Activated naive CD8-positive, alpha-beta T cell treated with anti-CD3 and anti-CD28 coated beads for 36 hours (primary cell): ENCODE measurements around the gene XRCC4. TPM values are rescaled to one million over a fixed set of nuclear protein-coding genes. Genes with fewer than 3 reads are reported as not detected.

Experiments used
- DNase-seq: peaks from one replicate; pipeline ENCODE4 v3.0.0; 2021
- H3K27ac Mint-ChIP-seq: one replicate; pipeline ENCODE4 v1.8.0; 2022; ENCODE audit warnings: mild to moderate bottlenecking, moderate library complexity, mixed read lengths
- H3K27me3 Mint-ChIP-seq: one replicate; pipeline ENCODE4 v1.8.0; 2022; ENCODE audit warnings: mild to moderate bottlenecking, mixed read lengths
- H3K36me3 Mint-ChIP-seq: one replicate; pipeline ENCODE4 v1.8.0; 2021; ENCODE audit warnings: mild to moderate bottlenecking, mixed read lengths
- H3K4me1 Mint-ChIP-seq: one replicate; pipeline ENCODE4 v1.8.0; 2021; ENCODE audit warnings: mixed read lengths
- H3K4me3 Mint-ChIP-seq: one replicate; pipeline ENCODE4 v1.8.0; 2022; ENCODE audit warnings: mild to moderate bottlenecking, moderate library complexity, mixed read lengths
- H3K9me3 Mint-ChIP-seq: one replicate; pipeline ENCODE4 v1.8.0; 2022; ENCODE audit warnings: mixed read lengths
- total RNA-seq, 2 experiments: library from RNA; stranded (reverse); gene quantifications; one replicate each; pipeline ENCODE4 v1.2.3, GENCODE V29; 2021

Gene XRCC4
- total RNA-seq = 10 to 100 TPM; 11.4 to 12.2 TPM

GRCh38 chr5:83076742-83077661 is at the start of gene XRCC4, which contains the start of gene TMEM167A:
Gene XRCC4 (plus strand): TSS chr5:83077547. CDS start chr5:83104920, 27,373 bp downstream.
Gene TMEM167A (minus strand): TSS chr5:83077394. CDS start chr5:83077323, 71 bp downstream.
- DNase-seq = peak; percentile 93
- Mint-ChIP-seq H3K9me3 (no peaks in the 10 kb centered on the region), H3K36me3 (peaks cover 40% of the 10 kb centered on the region)

GRCh38 chr5:83029912-83030311 is 47.4 kb upstream of the XRCC4 start:
- Mint-ChIP-seq H3K36me3 (no peaks in the 10 kb centered on the region), H3K4me3 (no peak overlapping the region), H3K4me1 (no peaks in the 10 kb centered on the region), H3K27me3 (no peaks in the 10 kb centered on the region), H3K9me3 (no peaks in the 10 kb centered on the region), H3K27ac (no peak overlapping the region)
- no peak for DNase-seq

More at GRCh38 chr5:83076742-83077661, at the start of gene XRCC4, which contains the start of gene TMEM167A:
- peak within 1 kb of the TSS; percentile 97 for H3K4me3 Mint-ChIP-seq
- H3K27ac Mint-ChIP-seq = peak within 1 kb of the TSS; percentile 98
- peaks cover 48% of the 10 kb centered on the region for H3K4me1 Mint-ChIP-seq
- no peaks in the 10 kb centered on the region for H3K27me3 Mint-ChIP-seq

- DNase-seq = no peak
- no peak overlapping the region for H3K27ac Mint-ChIP-seq
- H3K4me3 Mint-ChIP-seq = no peak overlapping the region
- H3K36me3 Mint-ChIP-seq = no peaks in the 10 kb centered on the region
- H3K27me3 Mint-ChIP-seq = no peaks in the 10 kb centered on the region
- no peaks in the 10 kb centered on the region for H3K9me3 Mint-ChIP-seq
- H3K4me1 Mint-ChIP-seq = no peaks in the 10 kb centered on the region
Measured at GRCh38 chr5:83031381-83031780, 46.0 kb upstream of the XRCC4 start.

GRCh38 chr5:83034036-83034435 is 43.3 kb upstream of the XRCC4 start:
- DNase-seq = no peak
- Mint-ChIP-seq H3K27ac (no peak overlapping the region), H3K4me1 (peaks cover 13% of the 10 kb centered on the region), H3K4me3 (no peak overlapping the region), H3K9me3 (no peaks in the 10 kb centered on the region), H3K27me3 (no peaks in the 10 kb centered on the region), H3K36me3 (no peaks in the 10 kb centered on the region)

- Mint-ChIP-seq H3K27me3 (no peaks in the 10 kb centered on the region), H3K4me3 (no peak overlapping the region), H3K4me1 (peaks cover 13% of the 10 kb centered on the region), H3K36me3 (no peaks in the 10 kb centered on the region), H3K9me3 (no peaks in the 10 kb centered on the region), H3K27ac (no peak overlapping the region)
- no peak for DNase-seq
Measured at GRCh38 chr5:83034528-83035207, 42.7 kb upstream of the XRCC4 start.

GRCh38 chr5:83035373-83036100 is 41.8 kb upstream of the XRCC4 start:
- H3K4me3 Mint-ChIP-seq = no peak overlapping the region
- H3K36me3 Mint-ChIP-seq = no peaks in the 10 kb centered on the region

GRCh38 chr5:83036991-83037575 is 40.3 kb upstream of the XRCC4 start:
- H3K9me3 Mint-ChIP-seq = no peaks in the 10 kb centered on the region
- H3K27me3 Mint-ChIP-seq = no peaks in the 10 kb centered on the region
- H3K36me3 Mint-ChIP-seq = no peaks in the 10 kb centered on the region
- H3K27ac Mint-ChIP-seq = peak overlapping the region; percentile 86
- H3K4me1 Mint-ChIP-seq = peaks cover 13% of the 10 kb centered on the region
- H3K4me3 Mint-ChIP-seq = peak overlapping the region; percentile 54
- no peak for DNase-seq

More at GRCh38 chr5:83035373-83036100, 41.8 kb upstream of the XRCC4 start:
- H3K4me1 Mint-ChIP-seq = peaks cover 13% of the 10 kb centered on the region
- no peaks in the 10 kb centered on the region for H3K27me3 Mint-ChIP-seq
- no peak for DNase-seq
- H3K27ac Mint-ChIP-seq = no peak overlapping the region
- no peaks in the 10 kb centered on the region for H3K9me3 Mint-ChIP-seq

- Mint-ChIP-seq H3K4me3 (no peak overlapping the region), H3K27me3 (no peaks in the 10 kb centered on the region), H3K36me3 (peaks cover 3% of the 10 kb centered on the region), H3K27ac (no peak overlapping the region), H3K4me1 (peaks cover 13% of the 10 kb centered on the region), H3K9me3 (no peaks in the 10 kb centered on the region)
- DNase-seq = no peak
Measured at GRCh38 chr5:83038924-83039323, 38.4 kb upstream of the XRCC4 start.

- H3K36me3 Mint-ChIP-seq = peaks cover 6% of the 10 kb centered on the region
- H3K4me1 Mint-ChIP-seq = peaks cover 7% of the 10 kb centered on the region
- H3K9me3 Mint-ChIP-seq = no peaks in the 10 kb centered on the region
- no peaks in the 10 kb centered on the region for H3K27me3 Mint-ChIP-seq
- H3K27ac Mint-ChIP-seq = no peak overlapping the region
- H3K4me3 Mint-ChIP-seq = no peak overlapping the region
- no peak for DNase-seq
Measured at GRCh38 chr5:83042507-83042906, 34.8 kb upstream of the XRCC4 start.

- no peak for DNase-seq
- H3K36me3 Mint-ChIP-seq = peaks cover 9% of the 10 kb centered on the region
- no peak overlapping the region for H3K27ac Mint-ChIP-seq
- H3K4me3 Mint-ChIP-seq = no peak overlapping the region
- H3K4me1 Mint-ChIP-seq = no peaks in the 10 kb centered on the region
- H3K27me3 Mint-ChIP-seq = no peaks in the 10 kb centered on the region
- no peaks in the 10 kb centered on the region for H3K9me3 Mint-ChIP-seq
Measured at GRCh38 chr5:83044926-83045325, 32.4 kb upstream of the XRCC4 start.

- Mint-ChIP-seq H3K27me3 (no peaks in the 10 kb centered on the region), H3K4me3 (no peak overlapping the region), H3K36me3 (peaks cover 23% of the 10 kb centered on the region), H3K9me3 (no peaks in the 10 kb centered on the region), H3K27ac (no peak overlapping the region), H3K4me1 (peaks cover 1% of the 10 kb centered on the region)
- no peak for DNase-seq
Measured at GRCh38 chr5:83048277-83048676, 29.1 kb upstream of the XRCC4 start.

GRCh38 chr5:83048811-83049210 is 28.5 kb upstream of the XRCC4 start:
- Mint-ChIP-seq H3K36me3 (peaks cover 21% of the 10 kb centered on the region), H3K27ac (no peak overlapping the region), H3K27me3 (no peaks in the 10 kb centered on the region), H3K4me1 (peaks cover 2% of the 10 kb centered on the region), H3K4me3 (no peak overlapping the region), H3K9me3 (no peaks in the 10 kb centered on the region)
- DNase-seq = no peak

GRCh38 chr5:83049370-83049885 is 27.9 kb upstream of the XRCC4 start:
- Mint-ChIP-seq H3K27ac (no peak overlapping the region), H3K27me3 (no peaks in the 10 kb centered on the region)

GRCh38 chr5:83050723-83051340 is 26.5 kb upstream of the XRCC4 start:
- DNase-seq = no peak
- Mint-ChIP-seq H3K4me3 (no peak overlapping the region), H3K27ac (no peak overlapping the region), H3K9me3 (no peaks in the 10 kb centered on the region), H3K27me3 (no peaks in the 10 kb centered on the region), H3K36me3 (peaks cover 35% of the 10 kb centered on the region), H3K4me1 (peaks cover 10% of the 10 kb centered on the region)

More at GRCh38 chr5:83049370-83049885, 27.9 kb upstream of the XRCC4 start:
- no peaks in the 10 kb centered on the region for H3K9me3 Mint-ChIP-seq
- H3K4me3 Mint-ChIP-seq = no peak overlapping the region
- H3K36me3 Mint-ChIP-seq = peaks cover 25% of the 10 kb centered on the region
- peaks cover 4% of the 10 kb centered on the region for H3K4me1 Mint-ChIP-seq
- DNase-seq = no peak
